Measurements from ENCODE around the gene CDK6. TPM values are rescaled to one million over a fixed set of nuclear protein-coding genes. Genes with fewer than 3 reads are reported as not detected.

CDK6 gene
- total and polyA plus RNA-seq, 2 experiments from 2014 or later: 7.4 to 23.7 TPM

- H3K4me1 Mint-ChIP-seq: peaks cover 15% of the 10 kb centered on the region
- no peaks in the 10 kb centered on the region for H3K36me3 Mint-ChIP-seq (ENCODE audit: low read depth)
- no peaks in the 10 kb centered on the region for H3K9me3 Mint-ChIP-seq
- Histone ChIP-seq H3K36me3 (ENCODE audit: insufficient read depth) (no peaks in the 10 kb centered on the region), H3K27me3 (ENCODE audit: insufficient read depth) (peaks cover 20% of the 10 kb centered on the region), H3K4me3 (no peak overlapping the region), H3F3A (replicated peaks; ENCODE audit: low read depth) (no peaks in the 10 kb centered on the region; the same call in 1 of the 2 replicates), H3K27ac (ENCODE audit: low read depth) (no peak overlapping the region), H3K4me1 (ENCODE audit: insufficient read depth) (peaks cover under 1% of the 10 kb centered on the region), H2AFZ (no peak overlapping the region), H4K20me1 (replicated peaks; ENCODE audit: insufficient read depth) (no peaks in the 10 kb centered on the region), H3K79me2 (replicated peaks; ENCODE audit: insufficient read depth) (no peaks in the 10 kb centered on the region), H3K9me2 (ENCODE audit: insufficient read depth) (peaks cover 15% of the 10 kb centered on the region), H3K4me2 (no peak overlapping the region)
- H3K4me3 Mint-ChIP-seq: no peak overlapping the region
- DNase-seq (ENCODE audit: low spot score) (no peak), ATAC-seq (no peak)
- TF ChIP-seq, protein P1, sequence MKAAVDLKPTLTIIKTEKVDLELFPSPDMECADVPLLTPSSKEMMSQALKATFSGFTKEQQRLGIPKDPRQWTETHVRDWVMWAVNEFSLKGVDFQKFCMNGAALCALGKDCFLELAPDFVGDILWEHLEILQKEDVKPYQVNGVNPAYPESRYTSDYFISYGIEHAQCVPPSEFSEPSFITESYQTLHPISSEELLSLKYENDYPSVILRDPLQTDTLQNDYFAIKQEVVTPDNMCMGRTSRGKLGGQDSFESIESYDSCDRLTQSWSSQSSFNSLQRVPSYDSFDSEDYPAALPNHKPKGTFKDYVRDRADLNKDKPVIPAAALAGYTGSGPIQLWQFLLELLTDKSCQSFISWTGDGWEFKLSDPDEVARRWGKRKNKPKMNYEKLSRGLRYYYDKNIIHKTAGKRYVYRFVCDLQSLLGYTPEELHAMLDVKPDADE (IDR thresholded peaks at IDR 0.05): no peak
- TF ChIP-seq STAT1 (IDR thresholded peaks at IDR 0.05; ENCODE audit: unreplicated experiment) (no peak), EZH2 (IDR thresholded peaks at IDR 0.05; ENCODE audit: low read depth, unreplicated experiment) (no peak), ZNF331 (CRISPR knock-in tag; IDR thresholded peaks at IDR 0.05; ENCODE audit: low read depth) (no peak), REST (IDR thresholded peaks at IDR 0.05; ENCODE audit: unreplicated experiment) (no peak), JUNB (IDR thresholded peaks at IDR 0.05; ENCODE audit: unreplicated experiment) (no peak), NANOG (IDR thresholded peaks at IDR 0.05; ENCODE audit: borderline replicate concordance) (no peak), ZNF114 (CRISPR knock-in tag; IDR thresholded peaks at IDR 0.05) (no peak), EZH2phosphoT487 (IDR thresholded peaks at IDR 0.05; ENCODE audit: unreplicated experiment) (no peak), POLR2AphosphoS5 (IDR thresholded peaks at IDR 0.05; ENCODE audit: low read depth) (no peak), CREB1 (CRISPR knock-in tag; IDR thresholded peaks at IDR 0.05; ENCODE audit: low read depth) (no peak)
- TF ChIP-seq, protein P2, sequence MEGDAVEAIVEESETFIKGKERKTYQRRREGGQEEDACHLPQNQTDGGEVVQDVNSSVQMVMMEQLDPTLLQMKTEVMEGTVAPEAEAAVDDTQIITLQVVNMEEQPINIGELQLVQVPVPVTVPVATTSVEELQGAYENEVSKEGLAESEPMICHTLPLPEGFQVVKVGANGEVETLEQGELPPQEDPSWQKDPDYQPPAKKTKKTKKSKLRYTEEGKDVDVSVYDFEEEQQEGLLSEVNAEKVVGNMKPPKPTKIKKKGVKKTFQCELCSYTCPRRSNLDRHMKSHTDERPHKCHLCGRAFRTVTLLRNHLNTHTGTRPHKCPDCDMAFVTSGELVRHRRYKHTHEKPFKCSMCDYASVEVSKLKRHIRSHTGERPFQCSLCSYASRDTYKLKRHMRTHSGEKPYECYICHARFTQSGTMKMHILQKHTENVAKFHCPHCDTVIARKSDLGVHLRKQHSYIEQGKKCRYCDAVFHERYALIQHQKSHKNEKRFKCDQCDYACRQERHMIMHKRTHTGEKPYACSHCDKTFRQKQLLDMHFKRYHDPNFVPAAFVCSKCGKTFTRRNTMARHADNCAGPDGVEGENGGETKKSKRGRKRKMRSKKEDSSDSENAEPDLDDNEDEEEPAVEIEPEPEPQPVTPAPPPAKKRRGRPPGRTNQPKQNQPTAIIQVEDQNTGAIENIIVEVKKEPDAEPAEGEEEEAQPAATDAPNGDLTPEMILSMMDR (conservative IDR thresholded peaks at IDR 0.05; ENCODE audit: low read depth in 2 of 2): no peak
- TF ChIP-seq, protein P3, sequence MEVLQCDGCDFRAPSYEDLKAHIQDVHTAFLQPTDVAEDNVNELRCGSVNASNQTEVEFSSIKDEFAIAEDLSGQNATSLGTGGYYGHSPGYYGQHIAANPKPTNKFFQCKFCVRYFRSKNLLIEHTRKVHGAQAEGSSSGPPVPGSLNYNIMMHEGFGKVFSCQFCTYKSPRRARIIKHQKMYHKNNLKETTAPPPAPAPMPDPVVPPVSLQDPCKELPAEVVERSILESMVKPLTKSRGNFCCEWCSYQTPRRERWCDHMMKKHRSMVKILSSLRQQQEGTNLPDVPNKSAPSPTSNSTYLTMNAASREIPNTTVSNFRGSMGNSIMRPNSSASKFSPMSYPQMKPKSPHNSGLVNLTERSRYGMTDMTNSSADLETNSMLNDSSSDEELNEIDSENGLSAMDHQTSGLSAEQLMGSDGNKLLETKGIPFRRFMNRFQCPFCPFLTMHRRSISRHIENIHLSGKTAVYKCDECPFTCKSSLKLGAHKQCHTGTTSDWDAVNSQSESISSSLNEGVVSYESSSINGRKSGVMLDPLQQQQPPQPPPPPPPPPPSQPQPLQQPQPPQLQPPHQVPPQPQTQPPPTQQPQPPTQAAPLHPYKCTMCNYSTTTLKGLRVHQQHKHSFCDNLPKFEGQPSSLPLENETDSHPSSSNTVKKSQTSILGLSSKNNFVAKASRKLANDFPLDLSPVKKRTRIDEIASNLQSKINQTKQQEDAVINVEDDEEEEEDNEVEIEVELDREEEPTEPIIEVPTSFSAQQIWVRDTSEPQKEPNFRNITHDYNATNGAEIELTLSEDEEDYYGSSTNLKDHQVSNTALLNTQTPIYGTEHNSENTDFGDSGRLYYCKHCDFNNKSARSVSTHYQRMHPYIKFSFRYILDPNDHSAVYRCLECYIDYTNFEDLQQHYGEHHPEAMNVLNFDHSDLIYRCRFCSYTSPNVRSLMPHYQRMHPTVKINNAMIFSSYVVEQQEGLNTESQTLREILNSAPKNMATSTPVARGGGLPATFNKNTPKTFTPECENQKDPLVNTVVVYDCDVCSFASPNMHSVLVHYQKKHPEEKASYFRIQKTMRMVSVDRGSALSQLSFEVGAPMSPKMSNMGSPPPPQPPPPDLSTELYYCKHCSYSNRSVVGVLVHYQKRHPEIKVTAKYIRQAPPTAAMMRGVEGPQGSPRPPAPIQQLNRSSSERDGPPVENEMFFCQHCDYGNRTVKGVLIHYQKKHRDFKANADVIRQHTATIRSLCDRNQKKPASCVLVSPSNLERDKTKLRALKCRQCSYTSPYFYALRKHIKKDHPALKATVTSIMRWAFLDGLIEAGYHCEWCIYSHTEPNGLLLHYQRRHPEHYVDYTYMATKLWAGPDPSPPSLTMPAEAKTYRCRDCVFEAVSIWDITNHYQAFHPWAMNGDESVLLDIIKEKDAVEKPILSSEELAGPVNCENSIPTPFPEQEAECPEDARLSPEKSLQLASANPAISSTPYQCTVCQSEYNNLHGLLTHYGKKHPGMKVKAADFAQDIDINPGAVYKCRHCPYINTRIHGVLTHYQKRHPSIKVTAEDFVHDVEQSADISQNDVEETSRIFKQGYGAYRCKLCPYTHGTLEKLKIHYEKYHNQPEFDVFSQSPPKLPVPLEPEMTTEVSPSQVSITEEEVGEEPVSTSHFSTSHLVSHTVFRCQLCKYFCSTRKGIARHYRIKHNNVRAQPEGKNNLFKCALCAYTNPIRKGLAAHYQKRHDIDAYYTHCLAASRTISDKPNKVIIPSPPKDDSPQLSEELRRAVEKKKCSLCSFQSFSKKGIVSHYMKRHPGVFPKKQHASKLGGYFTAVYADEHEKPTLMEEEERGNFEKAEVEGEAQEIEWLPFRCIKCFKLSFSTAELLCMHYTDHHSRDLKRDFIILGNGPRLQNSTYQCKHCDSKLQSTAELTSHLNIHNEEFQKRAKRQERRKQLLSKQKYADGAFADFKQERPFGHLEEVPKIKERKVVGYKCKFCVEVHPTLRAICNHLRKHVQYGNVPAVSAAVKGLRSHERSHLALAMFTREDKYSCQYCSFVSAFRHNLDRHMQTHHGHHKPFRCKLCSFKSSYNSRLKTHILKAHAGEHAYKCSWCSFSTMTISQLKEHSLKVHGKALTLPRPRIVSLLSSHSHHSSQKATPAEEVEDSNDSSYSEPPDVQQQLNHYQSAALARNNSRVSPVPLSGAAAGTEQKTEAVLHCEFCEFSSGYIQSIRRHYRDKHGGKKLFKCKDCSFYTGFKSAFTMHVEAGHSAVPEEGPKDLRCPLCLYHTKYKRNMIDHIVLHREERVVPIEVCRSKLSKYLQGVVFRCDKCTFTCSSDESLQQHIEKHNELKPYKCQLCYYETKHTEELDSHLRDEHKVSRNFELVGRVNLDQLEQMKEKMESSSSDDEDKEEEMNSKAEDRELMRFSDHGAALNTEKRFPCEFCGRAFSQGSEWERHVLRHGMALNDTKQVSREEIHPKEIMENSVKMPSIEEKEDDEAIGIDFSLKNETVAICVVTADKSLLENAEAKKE (CRISPR knock-in tag; IDR thresholded peaks at IDR 0.05): no peak
- H3K27me3 Mint-ChIP-seq (ENCODE audit: insufficient read depth, low read depth, poor library complexity): peaks cover 2% of the 10 kb centered on the region
- no peak overlapping the region for H3K27ac Mint-ChIP-seq
These were observed 6.8 kb upstream of the CDK6 start for GRCh38 chr7:92843034-92843760.
